SK-N-DZ (cell line): Measurements from ENCODE around the gene TEX261. TPM values are rescaled to one million over a fixed set of nuclear protein-coding genes. Genes with fewer than 3 reads are reported as not detected.
"Not testable (repeated sequence)": the region's sequence is repeated elsewhere in the genome, so short reads cannot be mapped to it uniquely, and the experiment has no call there.

ENCODE experiments used
- DNase-seq: peaks from one replicate; pipeline ENCODE4 v3.0.0-alpha.2; 2015; ENCODE audit warnings: low spot score
- polyA plus RNA-seq, 2 experiments: library from polyadenylated mRNA; depleted of rRNA; stranded (reverse); fragments of >200 nt; gene quantifications; 2 replicates each; pipeline ENCODE4 v1.2.3, GENCODE V29; 2014

TEX261 gene
- 43.3 and 47.7 TPM in 2 replicates for polyA plus RNA-seq (2014; cell fraction: cytosol; rRNA removed)
- polyA plus RNA-seq (2014; cell fraction: nucleus; rRNA removed), result 41.8 and 78.2 TPM in 2 replicates

GRCh38 chr2:70994699-70995425 lies at the start of gene TEX261:
Gene TEX261, minus strand, starts transcription at chr2:70994873. Its CDS starts 116 bp downstream, at chr2:70994757.
- peak; percentile 83 for DNase-seq

GRCh38 chr2:71043531-71044407 lies 49.1 kb upstream of the TEX261 start:
- no peak for DNase-seq

GRCh38 chr2:71042287-71042686 lies 47.6 kb upstream of the TEX261 start:
- no peak for DNase-seq

- not testable (repeated sequence) for DNase-seq
Observed at GRCh38 chr2:71036296-71036695, 41.6 kb upstream of the TEX261 start.

GRCh38 chr2:71023553-71024243 lies 29.0 kb upstream of the TEX261 start:
- DNase-seq, result not testable (repeated sequence)

- DNase-seq, result not testable (repeated sequence)
Observed at GRCh38 chr2:71021394-71021793, 26.7 kb upstream of the TEX261 start.

- not testable (repeated sequence) for DNase-seq
Observed at GRCh38 chr2:71019989-71020388, 25.3 kb upstream of the TEX261 start.

- DNase-seq, result no peak
Observed at GRCh38 chr2:71018625-71019024, 24.0 kb upstream of the TEX261 start.

GRCh38 chr2:71011786-71012185 lies 17.1 kb upstream of the TEX261 start:
- DNase-seq, result not testable (repeated sequence)

GRCh38 chr2:71008342-71008741 lies 13.7 kb upstream of the TEX261 start:
- no peak for DNase-seq

GRCh38 chr2:71006955-71007799 lies 12.5 kb upstream of the TEX261 start:
- no peak for DNase-seq

- no peak for DNase-seq
Observed at GRCh38 chr2:71006323-71006722, 11.7 kb upstream of the TEX261 start.

- no peak for DNase-seq
Observed at GRCh38 chr2:71005271-71006202, 10.9 kb upstream of the TEX261 start.

- no peak for DNase-seq
Observed at GRCh38 chr2:71004857-71005256, 10.2 kb upstream of the TEX261 start.

GRCh38 chr2:71003966-71004755 lies 9.5 kb upstream of the TEX261 start:
- DNase-seq, result no peak

GRCh38 chr2:71003396-71003795 lies 8.7 kb upstream of the TEX261 start:
- DNase-seq, result no peak

GRCh38 chr2:71001981-71002570 lies 7.4 kb upstream of the TEX261 start:
- no peak for DNase-seq

- no peak for DNase-seq
Observed at GRCh38 chr2:71001592-71001927, 6.9 kb upstream of the TEX261 start.
